GM23338 (cell line): ENCODE measurements around the gene DAZAP1. TPM values are rescaled to one million over a fixed set of nuclear protein-coding genes. Genes with fewer than 3 reads are reported as not detected.
"Not testable (repeated sequence)": the region's sequence is repeated elsewhere in the genome, so short reads cannot be mapped to it uniquely, and the experiment has no call there.

Experiments used
- ATAC-seq: fragments of 200-7000 bp; cut with Tn5 transposase; 3 replicates; pipeline ENCODE4 v1.9.1; 2020
- DNase-seq: peaks from one replicate; pipeline ENCODE4 v3.0.0-alpha.2; 2015; ENCODE audit warnings: low spot score
- H2AFZ ChIP-seq: fragments of 200-600 bp; sonication (generic); 2 replicates; pipeline ENCODE4 v1.8.0; 2016; ENCODE audit warnings: antibody characterized with exemption, mild to moderate bottlenecking, moderate library complexity
- H3F3A ChIP-seq: fragments of 200-600 bp; sonication (generic); replicated peaks from 2 replicates; pipeline ENCODE4 v1.8.0; 2017; ENCODE audit warnings: antibody characterized with exemption, mixed run types, low read depth
- H3K27ac ChIP-seq: fragments of 200-600 bp; sonication (generic); 2 replicates; pipeline ENCODE4 v1.6.1; 2016; ENCODE audit warnings: low read depth
- H3K27me3 ChIP-seq: fragments of 200-600 bp; sonication (generic); 2 replicates; pipeline ENCODE4 v1.8.0; 2016; ENCODE audit warnings: mild to moderate bottlenecking, mixed run types, moderate library complexity; ENCODE audit not compliant: insufficient read depth
- H3K36me3 ChIP-seq: fragments of 200-600 bp; sonication (generic); 2 replicates; pipeline ENCODE4 v1.8.0; 2016; ENCODE audit warnings: mild to moderate bottlenecking; ENCODE audit not compliant: insufficient read depth
- H3K4me1 ChIP-seq: fragments of 200-600 bp; sonication (generic); 2 replicates; pipeline ENCODE4 v1.8.0; 2016; ENCODE audit warnings: mild to moderate bottlenecking, moderate library complexity; ENCODE audit not compliant: insufficient read depth
- H3K4me2 ChIP-seq: fragments of 200-600 bp; sonication (generic); 2 replicates; pipeline ENCODE4 v1.7.1; 2017; ENCODE audit warnings: mixed run types
- H3K4me3 ChIP-seq: fragments of 200-600 bp; sonication (generic); 2 replicates; pipeline ENCODE4 v1.6.1; 2016; ENCODE audit warnings: mixed run types
- H3K79me2 ChIP-seq: fragments of 200-600 bp; sonication (generic); replicated peaks from 2 replicates; pipeline ENCODE4 v1.8.0; 2017; ENCODE audit warnings: mild to moderate bottlenecking; ENCODE audit not compliant: insufficient read depth
- H3K9me2 ChIP-seq: fragments of 200-600 bp; sonication (generic); 2 replicates; pipeline ENCODE4 v1.8.0; 2017; ENCODE audit not compliant: insufficient read depth
- H4K20me1 ChIP-seq: fragments of 200-600 bp; sonication (generic); replicated peaks from 2 replicates; pipeline ENCODE4 v1.8.0; 2017; ENCODE audit warnings: mild to moderate bottlenecking; ENCODE audit not compliant: insufficient read depth
- H3K27ac Mint-ChIP-seq: 2 replicates; pipeline ENCODE4 v1.8.0; 2020; ENCODE audit warnings: inconsistent platforms, mild to moderate bottlenecking, moderate library complexity, mixed read lengths
- H3K27me3 Mint-ChIP-seq: 3 replicates; pipeline ENCODE4 v1.8.0; 2022; ENCODE audit warnings: low read depth, mild to moderate bottlenecking, moderate library complexity, mixed read lengths, inconsistent platforms; ENCODE audit not compliant: insufficient read depth, poor library complexity
- H3K36me3 Mint-ChIP-seq: 3 replicates; pipeline ENCODE4 v1.8.0; 2021; ENCODE audit warnings: low read depth, mild to moderate bottlenecking, inconsistent platforms, moderate library complexity, mixed read lengths
- H3K4me1 Mint-ChIP-seq: 3 replicates; pipeline ENCODE4 v1.8.0; 2020; ENCODE audit warnings: mild to moderate bottlenecking, inconsistent platforms, mixed read lengths
- H3K4me3 Mint-ChIP-seq: 3 replicates; pipeline ENCODE4 v1.8.0; 2021; ENCODE audit warnings: moderate library complexity, mild to moderate bottlenecking, inconsistent platforms, mixed read lengths
- H3K9me3 Mint-ChIP-seq: 3 replicates; pipeline ENCODE4 v1.8.0; 2020; ENCODE audit warnings: moderate library complexity, mild to moderate bottlenecking, inconsistent platforms, mixed read lengths
- CREB1 ChIP-seq: fragments of 250-450 bp; sonication (Bioruptor Pico); IDR thresholded peaks from 2 replicates; pipeline ENCODE4 v1.5.0; 2020; ENCODE audit warnings: low read depth, mild to moderate bottlenecking, moderate library complexity
- CTCF ChIP-seq, 2 experiments: fragments of 200-600 bp in 1 of 2; sonication (generic) in 1 of 2; conservative IDR thresholded peaks; 2 replicates each; pipeline versions ENCODE4 v1.5.1 to v1.6.1; 2016 to 2017; ENCODE audit warnings: antibody characterized with exemption in 2 of 2, low read depth in 2 of 2, mild to moderate bottlenecking in 2 of 2, moderate library complexity in 1 of 2
- ETS1 ChIP-seq: IDR thresholded peaks from 2 replicates; pipeline ENCODE4 v1.6.1; 2016; ENCODE audit warnings: antibody characterized with exemption
- EZH2 ChIP-seq: fragments of 200-600 bp; sonication (generic); IDR thresholded peaks from one replicate; pipeline ENCODE4 v1.8.0; 2017; ENCODE audit warnings: antibody characterized with exemption, mild to moderate bottlenecking, low read depth; ENCODE audit not compliant: unreplicated experiment
- EZH2phosphoT487 ChIP-seq: fragments of 200-600 bp; sonication (generic); IDR thresholded peaks from one replicate; pipeline ENCODE4 v1.8.1; 2018; ENCODE audit warnings: antibody characterized with exemption; ENCODE audit not compliant: unreplicated experiment
- JUNB ChIP-seq: IDR thresholded peaks from one replicate; pipeline ENCODE4 v1.6.1; 2016; ENCODE audit warnings: antibody characterized with exemption; ENCODE audit not compliant: unreplicated experiment
- NANOG ChIP-seq: IDR thresholded peaks from 2 replicates; pipeline ENCODE4 v1.6.1; 2016; ENCODE audit warnings: antibody characterized with exemption, borderline replicate concordance
- POLR2AphosphoS5 ChIP-seq: IDR thresholded peaks from 2 replicates; pipeline ENCODE4 v1.6.1; 2016; ENCODE audit warnings: antibody characterized with exemption, low read depth
- ZNF114 ChIP-seq: fragments of 250-450 bp; sonication (Bioruptor Pico); IDR thresholded peaks from 2 replicates; pipeline ENCODE4 v1.5.0; 2020; ENCODE audit warnings: mild to moderate bottlenecking, moderate library complexity
- ZNF331 ChIP-seq: fragments of 250-450 bp; sonication (Bioruptor Pico); IDR thresholded peaks from 2 replicates; pipeline ENCODE4 v1.5.0; 2020; ENCODE audit warnings: low read depth, mild to moderate bottlenecking, moderate library complexity
- ZNF462 ChIP-seq: fragments of 250-450 bp; sonication (Bioruptor Pico); IDR thresholded peaks from 2 replicates; pipeline ENCODE4 v1.5.0; 2020; ENCODE audit warnings: mild to moderate bottlenecking, moderate library complexity
- polyA plus RNA-seq: library from polyadenylated mRNA; unstranded; fragments of >200 nt; fragmentation: Nextera tagmentation; extraction: Ambion mirVana; gene quantifications from 2 replicates; pipeline ENCODE4 v1.2.1, GENCODE V29; 2016
- total RNA-seq: library from RNA; depleted of rRNA; stranded (reverse); fragments of >200 nt; shearing (Covaris generic); gene quantifications from 2 replicates; pipeline ENCODE4 v1.2.3, GENCODE V29; 2014

The DAZAP1 gene
- total and polyA plus RNA-seq, 2 experiments from 2014 or later = 44.1 to 194 TPM

GRCh38 chr19:1439525-1440417 lies 32.4 kb downstream of the DAZAP1 start:
- Histone ChIP-seq H3K4me2 (peak overlapping the region; percentile 98), H3K36me3 (peaks cover 24% of the 10 kb centered on the region), H3K27ac (peak overlapping the region; percentile 80), H3F3A (peaks cover 80% of the 10 kb centered on the region), H3K4me3 (peak overlapping the region; percentile 97), H4K20me1 (peaks cover 38% of the 10 kb centered on the region), H3K79me2 (peaks cover 24% of the 10 kb centered on the region), H3K4me1 (peaks cover 16% of the 10 kb centered on the region; the same call in 1 of the 2 replicates)
- TF ChIP-seq POLR2AphosphoS5 = peak; percentile 15; the same call in 1 of the 2 replicates
- not testable (repeated sequence) for DNase-seq, ATAC-seq, H3K27me3 ChIP-seq, H3K9me3 Mint-ChIP-seq, H3K9me2 ChIP-seq, H2AFZ ChIP-seq
- Mint-ChIP-seq H3K36me3 (peaks cover 55% of the 10 kb centered on the region), H3K27ac (peak overlapping the region; percentile 95), H3K27me3 (peaks cover 44% of the 10 kb centered on the region), H3K4me3 (peak overlapping the region; percentile 97), H3K4me1 (peaks cover 20% of the 10 kb centered on the region)

- H4K20me1 ChIP-seq = peaks cover 33% of the 10 kb centered on the region
- TF ChIP-seq POLR2AphosphoS5 = no peak
- TF ChIP-seq JUNB = no peak
- no peak for TF ChIP-seq NANOG
- no peak for TF ChIP-seq CREB1 (CRISPR knock-in tag)
- no peak for TF ChIP-seq ZNF462
- no peak for TF ChIP-seq CTCF (conservative IDR thresholded peaks at IDR 0.05; ENCODE audit: low read depth in 2 of 2)
- no peak for TF ChIP-seq ZNF114 (CRISPR knock-in tag)
- TF ChIP-seq ETS1 = no peak
- TF ChIP-seq ZNF331 (CRISPR knock-in tag) = no peak
- TF ChIP-seq EZH2phosphoT487 = no peak
- no peak for TF ChIP-seq EZH2
Measured at GRCh38 chr19:1440418-1440801, 33.0 kb downstream of the DAZAP1 start.

More at GRCh38 chr19:1440418-1440801, 33.0 kb downstream of the DAZAP1 start:
- no peak for DNase-seq
- no peaks in the 10 kb centered on the region for H3K27me3 ChIP-seq
- no peaks in the 10 kb centered on the region for H3K9me2 ChIP-seq
- ATAC-seq = no peak
- Mint-ChIP-seq H3K27ac (peak overlapping the region; percentile 59; the same call in 1 of the 2 replicates), H3K4me3 (peak overlapping the region; percentile 97), H3K36me3 (peaks cover 50% of the 10 kb centered on the region), H3K9me3 (no peaks in the 10 kb centered on the region; the same call in 2 of the 3 replicates), H3K27me3 (peaks cover 44% of the 10 kb centered on the region), H3K4me1 (peaks cover 20% of the 10 kb centered on the region)
- H3K36me3 ChIP-seq = peaks cover 24% of the 10 kb centered on the region
- no peak overlapping the region for H3K4me2 ChIP-seq
- H3K4me3 ChIP-seq = 0 out of 2 replicates have a peak overlapping the region, but pooled peaks have one; percentile 97
- peaks cover 24% of the 10 kb centered on the region for H3K79me2 ChIP-seq
- H3K27ac ChIP-seq = peak overlapping the region; percentile 72
- H3F3A ChIP-seq = peaks cover 77% of the 10 kb centered on the region
- peaks cover 16% of the 10 kb centered on the region; the same call in 1 of the 2 replicates for H3K4me1 ChIP-seq
- H2AFZ ChIP-seq = no peak overlapping the region
